IPS-18c (cell line): ENCODE measurements around the gene SNCA.

ENCODE experiments used
- H3K4me3 ChIP-seq: 2 replicates; pipeline ENCODE4 v1.7.0; 2013; ENCODE audit warnings: low read depth, mild to moderate bottlenecking, low read length, moderate library complexity; ENCODE audit not compliant: insufficient read depth
- H3K9me3 ChIP-seq: one replicate; pipeline ENCODE4 v1.6.1; 2013; ENCODE audit warnings: mild to moderate bottlenecking, low read length, moderate library complexity; ENCODE audit not compliant: control insufficient read depth, insufficient read depth

SNCA gene

GRCh38 chr4:89737888-89738287 lies 99.1 kb downstream of the SNCA start:
- Histone ChIP-seq H3K9me3 (no peaks in the 10 kb centered on the region), H3K4me3 (no peak overlapping the region)

GRCh38 chr4:89733946-89734345 lies 103.0 kb downstream of the SNCA start:
- no peaks in the 10 kb centered on the region for H3K9me3 ChIP-seq
- H3K4me3 ChIP-seq, result no peak overlapping the region

- Histone ChIP-seq H3K4me3 (no peak overlapping the region), H3K9me3 (no peaks in the 10 kb centered on the region)
Measured at GRCh38 chr4:89727238-89727637, 109.7 kb downstream of the SNCA start.

- Histone ChIP-seq H3K9me3 (no peaks in the 10 kb centered on the region), H3K4me3 (no peak overlapping the region)
Measured at GRCh38 chr4:89725268-89725667, 111.7 kb downstream of the SNCA start.

GRCh38 chr4:89724716-89725115 lies 112.2 kb downstream of the SNCA start:
- H3K9me3 ChIP-seq, result no peaks in the 10 kb centered on the region
- no peak overlapping the region for H3K4me3 ChIP-seq

GRCh38 chr4:89723096-89723495 lies 113.9 kb downstream of the SNCA start:
- no peaks in the 10 kb centered on the region for H3K9me3 ChIP-seq
- H3K4me3 ChIP-seq, result no peak overlapping the region

GRCh38 chr4:89722517-89722916 lies 114.4 kb downstream of the SNCA start:
- H3K9me3 ChIP-seq, result no peaks in the 10 kb centered on the region
- H3K4me3 ChIP-seq, result no peak overlapping the region

- H3K9me3 ChIP-seq, result no peaks in the 10 kb centered on the region
Measured at GRCh38 chr4:89720981-89721380, 116.0 kb downstream of the SNCA start.

GRCh38 chr4:89719536-89720090 lies 117.3 kb downstream of the SNCA start:
- no peaks in the 10 kb centered on the region for H3K9me3 ChIP-seq
- no peak overlapping the region for H3K4me3 ChIP-seq

More at GRCh38 chr4:89720981-89721380, 116.0 kb downstream of the SNCA start:
- no peak overlapping the region for H3K4me3 ChIP-seq

- H3K9me3 ChIP-seq, result no peaks in the 10 kb centered on the region
- no peak overlapping the region for H3K4me3 ChIP-seq
Measured at GRCh38 chr4:89716893-89717292, 120.1 kb downstream of the SNCA start.

- H3K4me3 ChIP-seq, result no peak overlapping the region
- no peaks in the 10 kb centered on the region for H3K9me3 ChIP-seq
Measured at GRCh38 chr4:89715631-89716030, 121.3 kb downstream of the SNCA start.

GRCh38 chr4:89712827-89713226 lies 124.1 kb downstream of the SNCA start:
- Histone ChIP-seq H3K9me3 (no peaks in the 10 kb centered on the region), H3K4me3 (no peak overlapping the region)

- H3K9me3 ChIP-seq, result no peaks in the 10 kb centered on the region
- no peak overlapping the region for H3K4me3 ChIP-seq
Measured at GRCh38 chr4:89712141-89712540, 124.8 kb downstream of the SNCA start.

- H3K9me3 ChIP-seq, result no peaks in the 10 kb centered on the region
- H3K4me3 ChIP-seq, result no peak overlapping the region
Measured at GRCh38 chr4:89708903-89709421, 128.0 kb downstream of the SNCA start.

- no peaks in the 10 kb centered on the region for H3K9me3 ChIP-seq
- H3K4me3 ChIP-seq, result no peak overlapping the region
Measured at GRCh38 chr4:89707467-89707866, 129.5 kb downstream of the SNCA start.

GRCh38 chr4:89704651-89705395 lies 132.1 kb downstream of the SNCA start:
- no peak overlapping the region for H3K4me3 ChIP-seq

GRCh38 chr4:89703829-89704590 lies 133.0 kb downstream of the SNCA start:
- Histone ChIP-seq H3K9me3 (no peaks in the 10 kb centered on the region), H3K4me3 (no peak overlapping the region)

More at GRCh38 chr4:89704651-89705395, 132.1 kb downstream of the SNCA start:
- no peaks in the 10 kb centered on the region for H3K9me3 ChIP-seq
